ENCODE data around the gene HS2ST1.
A peak's percentile ranks its signal among the peaks of the same experiment; 100 is the strongest.

Gene HS2ST1

GRCh38 chr1:87115891-87116290, 201.5 kb downstream of the HS2ST1 start:
- no peaks in the 10 kb centered on the region for H4K20me1 ChIP-seq (ENCODE audit: insufficient read depth, low read length, poor library complexity, severe bottlenecking)
- no peaks in the 10 kb centered on the region for H3K9me3 ChIP-seq (ENCODE audit: insufficient read depth, low read depth, low read length)
- H3K36me3 ChIP-seq (ENCODE audit: insufficient read depth, low read length), result no peaks in the 10 kb centered on the region
- H3K79me2 ChIP-seq (ENCODE audit: insufficient read depth, low read length), result no peaks in the 10 kb centered on the region
- H3K4me3 ChIP-seq (ENCODE audit: low read length, poor library complexity, severe bottlenecking), result no peak overlapping the region
- no peak overlapping the region for H2AFZ ChIP-seq (ENCODE audit: low read length)
- H3K9me2 ChIP-seq (replicated peaks; ENCODE audit: low read depth, low read length), result no peaks in the 10 kb centered on the region
- no peaks in the 10 kb centered on the region for H3F3A ChIP-seq (ENCODE audit: low read depth)
- H3K4me2 ChIP-seq (ENCODE audit: low read depth, low read length, poor library complexity, severe bottlenecking), result no peak overlapping the region
- no peaks in the 10 kb centered on the region for H3K27me3 ChIP-seq (ENCODE audit: insufficient read depth, low read length, poor library complexity, severe bottlenecking)
- H3K4me1 ChIP-seq (ENCODE audit: insufficient read depth, low read length, poor library complexity, severe bottlenecking), result no peaks in the 10 kb centered on the region
- no peak overlapping the region for H3K9ac ChIP-seq (ENCODE audit: low read depth, low read length, poor library complexity, severe bottlenecking)
- no peak for TF ChIP-seq CTCF (conservative IDR thresholded peaks at IDR 0.05; ENCODE audit: low read length)
- no peak for TF ChIP-seq EZH2phosphoT487 (IDR thresholded peaks at IDR 0.05; ENCODE audit: borderline replicate concordance)

DNA sequence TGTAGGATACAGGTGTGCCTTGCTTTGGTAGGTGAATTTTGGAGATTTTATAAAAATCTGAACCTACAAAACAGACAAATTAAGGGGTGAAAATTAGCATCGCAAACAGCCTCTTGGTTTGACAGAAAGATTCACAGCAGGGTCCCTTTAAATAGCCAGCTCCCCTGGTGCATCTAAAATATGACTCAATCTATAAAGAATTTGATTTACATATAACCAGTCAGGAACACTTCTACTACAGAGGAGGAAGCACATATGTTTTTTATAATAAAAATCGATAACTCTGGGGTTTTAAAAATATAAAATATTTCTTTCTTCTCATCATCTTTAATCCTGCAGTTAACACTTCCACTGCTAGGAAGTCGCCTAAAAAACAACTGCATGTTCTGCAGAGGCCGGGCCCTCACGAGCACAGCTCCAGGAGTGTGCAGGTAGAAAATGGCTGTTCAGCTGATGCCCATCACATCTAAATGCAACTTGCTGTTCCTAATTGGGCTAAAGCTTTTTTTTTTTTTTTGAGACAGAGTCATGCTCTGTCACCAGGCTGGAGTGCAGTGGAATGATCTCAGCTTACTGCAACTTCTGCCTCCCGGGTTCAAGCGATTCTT, 203.4 kb downstream of the HS2ST1 start:
- no peak overlapping the region for H3K4me3 ChIP-seq (ENCODE audit: low read length, poor library complexity, severe bottlenecking)
- H3K9me3 ChIP-seq (ENCODE audit: insufficient read depth, low read depth, low read length), result no peaks in the 10 kb centered on the region
- H3K36me3 ChIP-seq (ENCODE audit: insufficient read depth, low read length), result no peaks in the 10 kb centered on the region
- no peaks in the 10 kb centered on the region for H4K20me1 ChIP-seq (ENCODE audit: insufficient read depth, low read length, poor library complexity, severe bottlenecking)
- H2AFZ ChIP-seq (ENCODE audit: low read length), result no peak overlapping the region
- no peaks in the 10 kb centered on the region for H3K27me3 ChIP-seq (ENCODE audit: insufficient read depth, low read length, poor library complexity, severe bottlenecking)
- no peaks in the 10 kb centered on the region for H3F3A ChIP-seq (ENCODE audit: low read depth)
- no peaks in the 10 kb centered on the region for H3K79me2 ChIP-seq (ENCODE audit: insufficient read depth, low read length)
- H3K4me1 ChIP-seq (ENCODE audit: insufficient read depth, low read length, poor library complexity, severe bottlenecking), result no peaks in the 10 kb centered on the region
- no peak overlapping the region for H3K9ac ChIP-seq (ENCODE audit: low read depth, low read length, poor library complexity, severe bottlenecking)
- H3K9me2 ChIP-seq (replicated peaks; ENCODE audit: low read depth, low read length), result no peaks in the 10 kb centered on the region
- no peak overlapping the region for H3K4me2 ChIP-seq (ENCODE audit: low read depth, low read length, poor library complexity, severe bottlenecking)
- TF ChIP-seq EZH2phosphoT487 (IDR thresholded peaks at IDR 0.05; ENCODE audit: borderline replicate concordance) (no peak), CTCF (conservative IDR thresholded peaks at IDR 0.05; ENCODE audit: low read length) (no peak)

DNA sequence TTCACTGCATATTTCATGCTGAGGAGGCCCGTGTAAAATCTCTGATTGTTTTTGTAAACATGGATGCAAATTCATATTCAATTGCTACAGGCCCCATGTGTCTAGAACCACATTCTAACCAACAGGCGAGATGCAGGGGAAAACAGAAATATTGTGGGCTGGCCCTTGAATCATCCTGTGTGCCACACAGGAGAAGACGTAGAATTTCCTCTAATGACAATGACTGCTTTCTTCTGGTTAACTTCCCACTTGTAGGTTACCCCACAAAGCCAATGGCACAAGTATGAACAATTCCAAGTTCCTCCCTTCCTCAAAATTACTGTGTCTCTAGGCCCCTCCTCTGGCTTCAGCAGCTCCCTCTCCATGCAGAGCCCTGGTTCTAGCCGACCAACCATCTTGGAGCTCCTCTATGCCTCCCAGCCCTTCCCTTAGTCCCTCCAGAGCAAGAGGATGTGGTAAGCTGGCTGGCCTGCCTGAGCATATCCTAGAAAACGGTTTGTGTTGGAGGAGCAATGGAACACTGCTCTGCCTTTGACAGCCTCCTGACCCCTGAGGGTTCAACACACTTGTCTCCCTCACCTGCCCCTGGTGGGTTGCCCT, 205.2 kb downstream of the HS2ST1 start:
- H3K36me3 ChIP-seq (ENCODE audit: insufficient read depth, low read length), result no peaks in the 10 kb centered on the region
- no peaks in the 10 kb centered on the region for H3K9me3 ChIP-seq (ENCODE audit: insufficient read depth, low read depth, low read length)
- no peaks in the 10 kb centered on the region for H3K9me2 ChIP-seq (replicated peaks; ENCODE audit: low read depth, low read length)
- H3K79me2 ChIP-seq (ENCODE audit: insufficient read depth, low read length), result no peaks in the 10 kb centered on the region
- no peaks in the 10 kb centered on the region for H3K27me3 ChIP-seq (ENCODE audit: insufficient read depth, low read length, poor library complexity, severe bottlenecking)
- H4K20me1 ChIP-seq (ENCODE audit: insufficient read depth, low read length, poor library complexity, severe bottlenecking), result no peaks in the 10 kb centered on the region
- no peak for TF ChIP-seq EZH2phosphoT487 (IDR thresholded peaks at IDR 0.05; ENCODE audit: borderline replicate concordance)
- no peak overlapping the region for H2AFZ ChIP-seq (ENCODE audit: low read length)
- no peaks in the 10 kb centered on the region for H3K4me1 ChIP-seq (ENCODE audit: insufficient read depth, low read length, poor library complexity, severe bottlenecking)
- H3K4me3 ChIP-seq (ENCODE audit: low read length, poor library complexity, severe bottlenecking), result no peak overlapping the region
- no peak overlapping the region for H3K9ac ChIP-seq (ENCODE audit: low read depth, low read length, poor library complexity, severe bottlenecking)
- no peaks in the 10 kb centered on the region for H3F3A ChIP-seq (ENCODE audit: low read depth)
- no peak overlapping the region for H3K4me2 ChIP-seq (ENCODE audit: low read depth, low read length, poor library complexity, severe bottlenecking)

DNA sequence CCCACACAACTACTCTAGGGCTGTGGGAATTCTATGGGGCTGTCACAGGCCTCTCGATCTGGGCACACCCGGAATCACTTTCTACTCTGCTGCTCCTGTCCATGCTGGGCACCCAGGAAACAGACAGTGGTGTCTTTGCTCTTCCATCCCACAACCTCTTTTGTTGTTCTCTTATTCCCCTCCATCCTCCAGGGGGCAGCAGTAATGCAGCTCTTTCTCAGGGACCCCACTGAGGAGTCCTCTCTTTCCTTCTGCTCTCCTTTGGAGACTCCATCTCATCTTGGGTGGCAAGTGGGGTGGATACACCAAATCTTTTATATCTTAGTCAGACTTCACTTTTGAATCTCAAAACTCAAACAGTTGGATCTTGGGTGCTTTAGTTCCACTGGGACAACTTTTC, 206.3 kb downstream of the HS2ST1 start:
- no peak overlapping the region for H3K4me3 ChIP-seq (ENCODE audit: low read length, poor library complexity, severe bottlenecking)
- no peaks in the 10 kb centered on the region for H3K9me2 ChIP-seq (replicated peaks; ENCODE audit: low read depth, low read length)
- H4K20me1 ChIP-seq (ENCODE audit: insufficient read depth, low read length, poor library complexity, severe bottlenecking), result no peaks in the 10 kb centered on the region
- TF ChIP-seq EZH2phosphoT487 (IDR thresholded peaks at IDR 0.05; ENCODE audit: borderline replicate concordance), result no peak
- peak; percentile 66 for TF ChIP-seq CTCF (conservative IDR thresholded peaks at IDR 0.05; ENCODE audit: low read length)
- H3K27me3 ChIP-seq (ENCODE audit: insufficient read depth, low read length, poor library complexity, severe bottlenecking), result no peaks in the 10 kb centered on the region
- H3K9ac ChIP-seq (ENCODE audit: low read depth, low read length, poor library complexity, severe bottlenecking), result no peak overlapping the region
- H3K9me3 ChIP-seq (ENCODE audit: insufficient read depth, low read depth, low read length), result no peaks in the 10 kb centered on the region
- no peaks in the 10 kb centered on the region for H3K36me3 ChIP-seq (ENCODE audit: insufficient read depth, low read length)
- no peaks in the 10 kb centered on the region for H3K79me2 ChIP-seq (ENCODE audit: insufficient read depth, low read length)
- H2AFZ ChIP-seq (ENCODE audit: low read length), result no peak overlapping the region
- no peaks in the 10 kb centered on the region for H3K4me1 ChIP-seq (ENCODE audit: insufficient read depth, low read length, poor library complexity, severe bottlenecking)
- no peak overlapping the region for H3K4me2 ChIP-seq (ENCODE audit: low read depth, low read length, poor library complexity, severe bottlenecking)
- H3F3A ChIP-seq (ENCODE audit: low read depth), result no peaks in the 10 kb centered on the region
